KOPT-K1 (cell line): ENCODE data around the gene BRSK2.
"Not testable (repeated sequence)": the region's sequence is repeated elsewhere in the genome, so short reads cannot be mapped to it uniquely, and the experiment has no call there.

Experiments
- H3K27ac ChIP-seq: fragments of 200-600 bp; sonication (generic); 2 replicates; pipeline ENCODE4 v1.5.1; 2016; ENCODE audit warnings: antibody characterized with exemption, mild to moderate bottlenecking, low read depth, low read length; ENCODE audit not compliant: poor library complexity, severe bottlenecking
- H3K36me3 ChIP-seq: fragments of 200-600 bp; sonication (generic); 2 replicates; pipeline ENCODE4 v1.5.1; 2017; ENCODE audit warnings: antibody characterized with exemption, mild to moderate bottlenecking, low read length, moderate library complexity; ENCODE audit not compliant: insufficient read depth
- H3K9me3 ChIP-seq: fragments of 200-600 bp; sonication (generic); 2 replicates; pipeline ENCODE4 v1.5.1; 2017; ENCODE audit warnings: antibody characterized with exemption, low read length, mild to moderate bottlenecking; ENCODE audit not compliant: insufficient read depth, poor library complexity, severe bottlenecking

The BRSK2 gene

GRCh38 chr11:1502954-1503707 is 113.4 kb downstream of the BRSK2 start:
- Histone ChIP-seq H3K27ac (no peak overlapping the region), H3K9me3 (peaks cover 6% of the 10 kb centered on the region), H3K36me3 (no peaks in the 10 kb centered on the region)

GRCh38 chr11:1503708-1504104 is 114.0 kb downstream of the BRSK2 start:
- Histone ChIP-seq H3K27ac (no peak overlapping the region), H3K9me3 (peaks cover 6% of the 10 kb centered on the region)

GRCh38 chr11:1504138-1504537 is 114.4 kb downstream of the BRSK2 start:
- H3K9me3 ChIP-seq: peaks cover 6% of the 10 kb centered on the region
- no peaks in the 10 kb centered on the region for H3K36me3 ChIP-seq
- H3K27ac ChIP-seq: no peak overlapping the region

More at GRCh38 chr11:1503708-1504104, 114.0 kb downstream of the BRSK2 start:
- H3K36me3 ChIP-seq: no peaks in the 10 kb centered on the region

GRCh38 chr11:1504581-1505290 is 115.0 kb downstream of the BRSK2 start:
- H3K27ac ChIP-seq: no peak overlapping the region
- H3K9me3 ChIP-seq: no peaks in the 10 kb centered on the region

GRCh38 chr11:1505480-1505879 is 115.7 kb downstream of the BRSK2 start:
- no peaks in the 10 kb centered on the region for H3K9me3 ChIP-seq
- H3K36me3 ChIP-seq: no peaks in the 10 kb centered on the region
- H3K27ac ChIP-seq: no peak overlapping the region

More at GRCh38 chr11:1504581-1505290, 115.0 kb downstream of the BRSK2 start:
- no peaks in the 10 kb centered on the region for H3K36me3 ChIP-seq

- Histone ChIP-seq H3K9me3 (no peaks in the 10 kb centered on the region), H3K36me3 (no peaks in the 10 kb centered on the region), H3K27ac (no peak overlapping the region)
These were observed 117.2 kb downstream of the BRSK2 start for GRCh38 chr11:1506981-1507380.

GRCh38 chr11:1507381-1508140 is 117.8 kb downstream of the BRSK2 start:
- Histone ChIP-seq H3K9me3 (no peaks in the 10 kb centered on the region), H3K27ac (no peak overlapping the region), H3K36me3 (no peaks in the 10 kb centered on the region)

- H3K27ac ChIP-seq: no peak overlapping the region
- H3K9me3 ChIP-seq: no peaks in the 10 kb centered on the region
These were observed 118.8 kb downstream of the BRSK2 start for GRCh38 chr11:1508491-1508891.

GRCh38 chr11:1508986-1509385 is 119.3 kb downstream of the BRSK2 start:
- Histone ChIP-seq H3K27ac (no peak overlapping the region), H3K9me3 (no peaks in the 10 kb centered on the region), H3K36me3 (no peaks in the 10 kb centered on the region)

More at GRCh38 chr11:1508491-1508891, 118.8 kb downstream of the BRSK2 start:
- H3K36me3 ChIP-seq: no peaks in the 10 kb centered on the region

- Histone ChIP-seq H3K9me3 (no peaks in the 10 kb centered on the region), H3K36me3 (no peaks in the 10 kb centered on the region), H3K27ac (no peak overlapping the region)
These were observed 120.0 kb downstream of the BRSK2 start for GRCh38 chr11:1509626-1510255.

- not testable (repeated sequence) for H3K9me3 ChIP-seq, H3K27ac ChIP-seq, H3K36me3 ChIP-seq
These were observed 120.6 kb downstream of the BRSK2 start for GRCh38 chr11:1510351-1510750.

GRCh38 chr11:1510928-1511327 is 121.2 kb downstream of the BRSK2 start:
- Histone ChIP-seq H3K27ac (no peak overlapping the region), H3K9me3 (no peaks in the 10 kb centered on the region), H3K36me3 (no peaks in the 10 kb centered on the region)

GRCh38 chr11:1511937-1512496 is 122.3 kb downstream of the BRSK2 start:
- Histone ChIP-seq H3K9me3 (no peaks in the 10 kb centered on the region), H3K27ac (no peak overlapping the region), H3K36me3 (no peaks in the 10 kb centered on the region)
